ENCODE measurements around the gene FAM50B.

FAM50B gene

GRCh38 chr6:3849681-3850450 lies 693 bp downstream of the FAM50B start:
- POLR2A ChIA-PET = interaction anchor here (1.0 to 1.9 kb wide), 4 partner anchors 12 to 171 kb away, joined by 3 to 7 read pairs (median 4); a partner anchor contains a TSS
- CTCF ChIA-PET = interaction anchor here (0.5 to 2.7 kb wide), 23 partner anchors 8 to 473 kb away, joined by 3 to 44 read pairs (median 4); no protein-coding TSS in a partner anchor
- no peak for DNase-seq (ENCODE audit: extremely low spot score)
- TF ChIP-seq FOXA1 (IDR thresholded peaks at IDR 0.05) (no peak), CTBP1 (IDR thresholded peaks at IDR 0.05; ENCODE audit: borderline replicate concordance) (no peak), FOXM1 (IDR thresholded peaks at IDR 0.05; ENCODE audit: borderline replicate concordance) (no peak), FOXK2 (IDR thresholded peaks at IDR 0.05) (no peak), BHLHE40 (IDR thresholded peaks at IDR 0.05; ENCODE audit: borderline replicate concordance) (no peak)

GRCh38 chr6:3850451-3851203 lies 1.5 kb downstream of the FAM50B start:
- ChIA-PET CTCF (interaction anchor here (0.6 to 2.7 kb wide), 5 partner anchors 11 to 102 kb away, joined by 3 to 44 read pairs (median 3); no protein-coding TSS in a partner anchor), POLR2A (no interaction called here)
- no peak for DNase-seq (ENCODE audit: extremely low spot score)
- no peak for TF ChIP-seq ZNF384 (IDR thresholded peaks at IDR 0.05)
- 0 out of 2 replicates have a peak, but pooled peaks have one; percentile 10 for TF ChIP-seq L3MBTL2 (conservative IDR thresholded peaks at IDR 0.05)

GRCh38 chr6:3851839-3852238 lies 2.7 kb downstream of the FAM50B start:
- ChIA-PET CTCF (interaction anchor here (0.8 to 1.0 kb wide), 2 partner anchors 37 to 127 kb away, joined by 3 read pairs; no protein-coding TSS in a partner anchor), POLR2A (no interaction called here)
- no peak for DNase-seq (ENCODE audit: extremely low spot score)
- no peak for TF ChIP-seq L3MBTL2 (conservative IDR thresholded peaks at IDR 0.05)
- TF ChIP-seq LEF1 (IDR thresholded peaks at IDR 0.05; ENCODE audit: borderline replicate concordance) = no peak
- no peak for TF ChIP-seq CTBP1 (IDR thresholded peaks at IDR 0.05; ENCODE audit: borderline replicate concordance)
- TF ChIP-seq SP1 (IDR thresholded peaks at IDR 0.05) = no peak
- TF ChIP-seq ELF4 (IDR thresholded peaks at IDR 0.05) = no peak
- TF ChIP-seq TARDBP (IDR thresholded peaks at IDR 0.05) = no peak

DNA sequence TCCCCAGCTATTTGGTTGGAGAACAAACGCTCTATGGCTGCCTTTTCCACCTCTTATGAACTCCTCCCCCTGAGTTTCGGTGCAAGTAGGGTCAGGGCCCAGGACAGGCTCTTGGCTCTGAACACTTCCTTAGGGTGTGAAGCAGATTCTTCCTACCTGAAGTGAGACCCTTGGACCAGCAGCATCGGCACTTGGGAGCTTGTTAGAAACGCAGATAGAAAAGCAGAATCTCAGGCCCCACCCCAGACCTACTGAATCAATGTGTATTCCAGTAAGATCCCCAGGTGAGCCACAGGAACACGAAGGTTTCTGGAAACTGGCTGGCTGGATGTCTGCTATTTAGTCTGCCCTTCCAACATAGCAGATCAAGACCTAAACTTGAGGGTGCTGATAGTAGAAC lies 3.2 kb downstream of the FAM50B start:
- ChIA-PET CTCF (no interaction called here), POLR2A (no interaction called here)
- TF ChIP-seq FOXK2 (IDR thresholded peaks at IDR 0.05) = no peak
- DNase-seq (ENCODE audit: extremely low spot score) = no peak

- TF ChIP-seq BHLHE40 (IDR thresholded peaks at IDR 0.05; ENCODE audit: borderline replicate concordance) (no peak), SUZ12 (IDR thresholded peaks at IDR 0.05) (no peak), FOXA1 (IDR thresholded peaks at IDR 0.05) (no peak), L3MBTL2 (conservative IDR thresholded peaks at IDR 0.05) (no peak), FOXM1 (IDR thresholded peaks at IDR 0.05; ENCODE audit: borderline replicate concordance) (no peak), NFRKB (IDR thresholded peaks at IDR 0.05) (no peak), LEF1 (IDR thresholded peaks at IDR 0.05; ENCODE audit: borderline replicate concordance) (no peak), ARNT (IDR thresholded peaks at IDR 0.05) (no peak), FOXK2 (IDR thresholded peaks at IDR 0.05) (no peak), ELF4 (IDR thresholded peaks at IDR 0.05) (no peak), CTBP1 (IDR thresholded peaks at IDR 0.05; ENCODE audit: borderline replicate concordance) (no peak), HDGF (IDR thresholded peaks at IDR 0.05; ENCODE audit: borderline replicate concordance) (no peak), TARDBP (IDR thresholded peaks at IDR 0.05) (no peak)
- TF ChIP-seq, protein P1, sequence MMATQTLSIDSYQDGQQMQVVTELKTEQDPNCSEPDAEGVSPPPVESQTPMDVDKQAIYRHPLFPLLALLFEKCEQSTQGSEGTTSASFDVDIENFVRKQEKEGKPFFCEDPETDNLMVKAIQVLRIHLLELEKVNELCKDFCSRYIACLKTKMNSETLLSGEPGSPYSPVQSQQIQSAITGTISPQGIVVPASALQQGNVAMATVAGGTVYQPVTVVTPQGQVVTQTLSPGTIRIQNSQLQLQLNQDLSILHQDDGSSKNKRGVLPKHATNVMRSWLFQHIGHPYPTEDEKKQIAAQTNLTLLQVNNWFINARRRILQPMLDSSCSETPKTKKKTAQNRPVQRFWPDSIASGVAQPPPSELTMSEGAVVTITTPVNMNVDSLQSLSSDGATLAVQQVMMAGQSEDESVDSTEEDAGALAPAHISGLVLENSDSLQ (IDR thresholded peaks at IDR 0.05) = no peak
- ChIA-PET POLR2A (no interaction called here), CTCF (interaction anchor here (1.2 kb wide), 1 partner anchor 77 kb away, joined by 3 read pairs; no protein-coding TSS in a partner anchor)
- DNase-seq (ENCODE audit: extremely low spot score) = no peak
These were observed 6.7 kb downstream of the FAM50B start for GRCh38 chr6:3855866-3856265.

DNA sequence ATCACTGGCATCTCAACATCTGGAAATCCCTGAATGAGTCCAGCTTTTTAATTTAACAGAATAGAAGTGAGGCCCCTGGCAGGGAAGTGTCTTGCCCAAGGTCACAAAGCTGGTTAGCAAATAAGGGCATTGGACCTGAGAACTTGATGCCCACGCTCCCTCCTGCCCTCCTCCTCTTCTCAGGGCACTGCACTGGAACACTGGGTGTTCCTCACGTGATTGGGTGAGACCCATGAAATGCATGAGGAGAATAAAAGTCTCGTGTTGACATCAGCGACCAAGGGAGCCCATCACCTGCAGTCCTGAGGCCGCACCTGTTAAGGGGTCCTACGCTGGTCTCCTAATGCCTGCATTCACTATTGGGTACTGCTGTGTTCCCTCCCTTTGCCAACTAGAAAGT lies 7.4 kb downstream of the FAM50B start:
- POLR2A ChIA-PET = no interaction called here

More for the DNA sequence above, 7.4 kb downstream of the FAM50B start:
- CTCF ChIA-PET = interaction anchor here (1.2 kb wide), 1 partner anchor 76 kb away, joined by 3 read pairs; no protein-coding TSS in a partner anchor
- DNase-seq (ENCODE audit: extremely low spot score) = no peak
- TF ChIP-seq, protein P1 (IDR thresholded peaks at IDR 0.05) = no peak
- no peak for TF ChIP-seq SP1 (IDR thresholded peaks at IDR 0.05)
- TF ChIP-seq ELF4 (IDR thresholded peaks at IDR 0.05) = no peak
- no peak for TF ChIP-seq BHLHE40 (IDR thresholded peaks at IDR 0.05; ENCODE audit: borderline replicate concordance)
- no peak for TF ChIP-seq NFRKB (IDR thresholded peaks at IDR 0.05)
- no peak for TF ChIP-seq FOXA1 (IDR thresholded peaks at IDR 0.05)
- no peak for TF ChIP-seq L3MBTL2 (conservative IDR thresholded peaks at IDR 0.05)
- no peak for TF ChIP-seq LEF1 (IDR thresholded peaks at IDR 0.05; ENCODE audit: borderline replicate concordance)
- TF ChIP-seq TARDBP (IDR thresholded peaks at IDR 0.05) = no peak
- no peak for TF ChIP-seq FOXM1 (IDR thresholded peaks at IDR 0.05; ENCODE audit: borderline replicate concordance)
- TF ChIP-seq HDGF (IDR thresholded peaks at IDR 0.05; ENCODE audit: borderline replicate concordance) = no peak
- TF ChIP-seq ZNF384 (IDR thresholded peaks at IDR 0.05) = no peak
- no peak for TF ChIP-seq ARNT (IDR thresholded peaks at IDR 0.05)
- TF ChIP-seq SUZ12 (IDR thresholded peaks at IDR 0.05) = no peak
- no peak for TF ChIP-seq CTBP1 (IDR thresholded peaks at IDR 0.05; ENCODE audit: borderline replicate concordance)
- TF ChIP-seq FOXK2 (IDR thresholded peaks at IDR 0.05) = no peak
